ENCODE data around the gene SPAG16. TPM values are rescaled to one million over a fixed set of nuclear protein-coding genes. Genes with fewer than 3 reads are reported as not detected.

Gene SPAG16
- total RNA-seq, 1 donor from 2014 or later: 16.7 TPM

GRCh38 chr2:214401580-214401979, 1117.3 kb downstream of the SPAG16 start:
- H3K36me3 ChIP-seq (ENCODE audit: insufficient read depth, low read length): no peaks in the 10 kb centered on the region
- H3K27ac ChIP-seq (ENCODE audit: low read depth, low read length): no peak overlapping the region
- H3K4me1 ChIP-seq (ENCODE audit: insufficient read depth, low read length): no peaks in the 10 kb centered on the region
- H2AFZ ChIP-seq (ENCODE audit: low read depth, low read length): no peak overlapping the region
- H3K36me3 Mint-ChIP-seq (ENCODE audit: low read depth, unreplicated experiment): no peaks in the 10 kb centered on the region
- no peak overlapping the region for H3K9ac ChIP-seq (ENCODE audit: low read length)
- no peaks in the 10 kb centered on the region for H3K9me3 Mint-ChIP-seq (ENCODE audit: unreplicated experiment)
- H3K79me2 ChIP-seq (ENCODE audit: insufficient read depth, low read length): no peaks in the 10 kb centered on the region
- H3K9me3 ChIP-seq (ENCODE audit: insufficient read depth, low read depth, low read length): no peaks in the 10 kb centered on the region
- H3K4me1 Mint-ChIP-seq (ENCODE audit: low read depth, unreplicated experiment): no peaks in the 10 kb centered on the region
- no peak for FAIRE-seq
- no peaks in the 10 kb centered on the region for H3K27me3 Mint-ChIP-seq (ENCODE audit: low read depth, unreplicated experiment)
- no peak overlapping the region for H3K4me3 Mint-ChIP-seq (ENCODE audit: unreplicated experiment)
- H3K27me3 ChIP-seq (ENCODE audit: insufficient read depth, low read length): no peaks in the 10 kb centered on the region
- no peaks in the 10 kb centered on the region for H4K20me1 ChIP-seq (ENCODE audit: insufficient read depth, low read length)
- no peak overlapping the region for H3K4me3 ChIP-seq (ENCODE audit: insufficient read depth, low read depth, low read length)
- H3K4me2 ChIP-seq (ENCODE audit: low read length): no peak overlapping the region
- TF ChIP-seq CTCF (IDR thresholded peaks at IDR 0.05; ENCODE audit: insufficient read depth, low read depth, low read length) (no peak), EZH2 (IDR thresholded peaks at IDR 0.05; ENCODE audit: insufficient read depth, low read length) (no peak)
- no peak for DNase-seq (ENCODE audit: low read depth)
- H3K27ac Mint-ChIP-seq (ENCODE audit: unreplicated experiment): no peak overlapping the region

- no peaks in the 10 kb centered on the region for H3K79me2 ChIP-seq (ENCODE audit: insufficient read depth, low read length)
- peaks cover 10% of the 10 kb centered on the region for H3K27me3 Mint-ChIP-seq (ENCODE audit: low read depth, unreplicated experiment)
- peaks cover 1% of the 10 kb centered on the region for H3K4me1 Mint-ChIP-seq (ENCODE audit: low read depth, unreplicated experiment)
- no peaks in the 10 kb centered on the region for H3K27me3 ChIP-seq (ENCODE audit: insufficient read depth, low read length)
- H3K9me3 ChIP-seq (ENCODE audit: insufficient read depth, low read depth, low read length): no peaks in the 10 kb centered on the region
- H3K36me3 ChIP-seq (ENCODE audit: insufficient read depth, low read length): no peaks in the 10 kb centered on the region
- no peaks in the 10 kb centered on the region for H3K36me3 Mint-ChIP-seq (ENCODE audit: low read depth, unreplicated experiment)
- H3K9me3 Mint-ChIP-seq (ENCODE audit: unreplicated experiment): no peaks in the 10 kb centered on the region
- TF ChIP-seq EZH2 (IDR thresholded peaks at IDR 0.05; ENCODE audit: insufficient read depth, low read length) (no peak), CTCF (IDR thresholded peaks at IDR 0.05; ENCODE audit: insufficient read depth, low read depth, low read length) (no peak)
- H3K4me2 ChIP-seq (ENCODE audit: low read length): no peak overlapping the region
- FAIRE-seq (no peak), DNase-seq (ENCODE audit: low read depth) (no peak)
- H3K4me3 ChIP-seq (ENCODE audit: insufficient read depth, low read depth, low read length): no peak overlapping the region
- H3K4me1 ChIP-seq (ENCODE audit: insufficient read depth, low read length): no peaks in the 10 kb centered on the region
- H3K4me3 Mint-ChIP-seq (ENCODE audit: unreplicated experiment): no peak overlapping the region
- H4K20me1 ChIP-seq (ENCODE audit: insufficient read depth, low read length): no peaks in the 10 kb centered on the region
- H3K27ac Mint-ChIP-seq (ENCODE audit: unreplicated experiment): peak overlapping the region; percentile 42
- H3K9ac ChIP-seq (ENCODE audit: low read length): no peak overlapping the region
- H3K27ac ChIP-seq (ENCODE audit: low read depth, low read length): no peak overlapping the region
- no peak overlapping the region for H2AFZ ChIP-seq (ENCODE audit: low read depth, low read length)
Measured at GRCh38 chr2:214410128-214410775, 1126.0 kb downstream of the SPAG16 start.

DNA sequence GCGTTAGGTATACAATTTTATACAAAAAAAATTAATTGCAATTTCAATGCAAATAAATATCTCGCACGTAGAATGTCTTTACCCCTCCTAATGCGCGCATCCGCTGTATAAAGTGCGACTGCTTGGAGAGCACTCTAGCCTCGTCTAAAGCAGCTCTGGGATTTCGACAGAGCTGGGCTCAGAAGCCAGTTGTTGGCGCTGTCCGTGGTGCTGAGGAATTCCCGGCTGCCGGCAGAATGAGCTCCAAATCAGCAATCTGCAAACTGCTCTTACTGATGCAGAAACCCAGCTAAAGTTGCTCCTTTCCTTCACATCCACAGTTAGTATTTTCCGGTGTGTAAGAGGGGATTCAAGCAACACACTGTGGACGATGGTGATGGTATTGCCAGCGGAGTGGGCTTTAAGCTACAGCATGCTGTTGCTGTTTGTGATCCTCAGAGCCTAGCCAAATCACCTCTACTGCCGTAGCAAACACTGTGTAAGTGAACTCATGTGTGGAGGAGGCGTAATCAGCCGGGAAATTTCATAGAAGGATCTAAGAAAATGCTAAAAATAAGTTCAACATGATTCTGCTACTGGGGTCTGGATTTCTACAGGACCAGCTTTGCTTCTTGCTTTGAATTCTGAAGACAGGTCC, 1126.8 kb downstream of the SPAG16 start, which contains the start of gene VWC2L:
Gene VWC2L, plus strand, starts transcription at position 137 of the 637 bp plus-strand sequence. CDS start 3,140 bp downstream, outside the sequence.
- no peak within 1 kb of the TSS for H3K9ac ChIP-seq (ENCODE audit: low read length)
- H3K27me3 ChIP-seq (ENCODE audit: insufficient read depth, low read length): no peaks in the 10 kb centered on the region
- H3K9me3 ChIP-seq (ENCODE audit: insufficient read depth, low read depth, low read length): no peaks in the 10 kb centered on the region
- Mint-ChIP-seq H3K27me3 (ENCODE audit: low read depth, unreplicated experiment) (peaks cover 10% of the 10 kb centered on the region), H3K36me3 (ENCODE audit: low read depth, unreplicated experiment) (no peaks in the 10 kb centered on the region), H3K4me1 (ENCODE audit: low read depth, unreplicated experiment) (peaks cover 1% of the 10 kb centered on the region), H3K4me3 (ENCODE audit: unreplicated experiment) (no peak within 1 kb of the TSS), H3K9me3 (ENCODE audit: unreplicated experiment) (no peaks in the 10 kb centered on the region), H3K27ac (ENCODE audit: unreplicated experiment) (peak within 1 kb of the TSS; percentile 42)
- no peak for TF ChIP-seq CTCF (IDR thresholded peaks at IDR 0.05; ENCODE audit: insufficient read depth, low read depth, low read length)
- TF ChIP-seq EZH2 (IDR thresholded peaks at IDR 0.05; ENCODE audit: insufficient read depth, low read length): no peak
- peak; percentile 66 for DNase-seq (ENCODE audit: low read depth)
- H3K4me3 ChIP-seq (ENCODE audit: insufficient read depth, low read depth, low read length): no peak within 1 kb of the TSS
- H4K20me1 ChIP-seq (ENCODE audit: insufficient read depth, low read length): no peaks in the 10 kb centered on the region
- no peak within 1 kb of the TSS for H3K27ac ChIP-seq (ENCODE audit: low read depth, low read length)
- no peaks in the 10 kb centered on the region for H3K36me3 ChIP-seq (ENCODE audit: insufficient read depth, low read length)
- no peaks in the 10 kb centered on the region for H3K4me1 ChIP-seq (ENCODE audit: insufficient read depth, low read length)
- no peaks in the 10 kb centered on the region for H3K79me2 ChIP-seq (ENCODE audit: insufficient read depth, low read length)
- peak within 1 kb of the TSS; percentile 31 for H3K4me2 ChIP-seq (ENCODE audit: low read length)
- no peak within 1 kb of the TSS for H2AFZ ChIP-seq (ENCODE audit: low read depth, low read length)
- FAIRE-seq: no peak

Measured in astrocyte (in vitro differentiated cells and primary cell).